HepG2 (cell line): ENCODE measurements around the gene TMEM217. TPM values are rescaled to one million over a fixed set of nuclear protein-coding genes. Genes with fewer than 3 reads are reported as not detected.

Source experiments
- GMEB1 ChIP-seq: sonication (generic); formaldehyde crosslinking; IDR thresholded peaks from 2 replicates; pipeline ENCODE4 v1.5.1; 2020; ENCODE audit warnings: missing genetic modification reagents, mild to moderate bottlenecking, borderline replicate concordance
- NAIF1 ChIP-seq: sonication (generic); formaldehyde crosslinking; IDR thresholded peaks from 2 replicates; pipeline ENCODE4 v1.5.0; 2020; ENCODE audit warnings: mild to moderate bottlenecking, missing genetic modification reagents, borderline replicate concordance
- RARA ChIP-seq: IDR thresholded peaks from 2 replicates; pipeline ENCODE4 v1.6.1; 2016; ENCODE audit warnings: missing genetic modification reagents, missing compliant biosample characterization
- SMAD9 ChIP-seq: sonication (generic); formaldehyde crosslinking; IDR thresholded peaks from 2 replicates; pipeline ENCODE4 v1.5.1; 2020; ENCODE audit warnings: mild to moderate bottlenecking, missing genetic modification reagents
- YY1 ChIP-seq: IDR thresholded peaks from 2 replicates; pipeline ENCODE4 v1.6.1; 2011; ENCODE audit warnings: low read length, low read depth, moderate library complexity, mild to moderate bottlenecking; ENCODE audit not compliant: insufficient read depth, insufficient replicate concordance
- ZEB1 ChIP-seq: IDR thresholded peaks from 2 replicates; pipeline ENCODE4 v1.6.1; 2012; ENCODE audit warnings: mild to moderate bottlenecking, low read depth, inconsistent platforms; ENCODE audit not compliant: insufficient replicate concordance
- ZFY ChIP-seq: sonication (generic); formaldehyde crosslinking; IDR thresholded peaks from 2 replicates; pipeline ENCODE4 v1.4.0; 2020; ENCODE audit warnings: missing genetic modification reagents
- ZHX2 ChIP-seq, 2 experiments: sonication (generic) in 1 of 2; formaldehyde crosslinking in 1 of 2; IDR thresholded peaks; 2 replicates each; pipeline versions ENCODE4 v1.6.1 to v1.9.0; 2014 to 2022; ENCODE audit warnings: antibody characterized with exemption in 1 of 2, borderline replicate concordance in 1 of 2, inconsistent platforms in 1 of 2, low read depth in 1 of 2, missing genetic modification reagents in 1 of 2
- ZKSCAN5 ChIP-seq: sonication (generic); formaldehyde crosslinking; IDR thresholded peaks from 2 replicates; pipeline ENCODE4 v1.5.1; 2020; ENCODE audit warnings: mild to moderate bottlenecking, missing genetic modification reagents
- ZNF225 ChIP-seq: sonication (generic); formaldehyde crosslinking; IDR thresholded peaks from 2 replicates; pipeline ENCODE4 v1.4.0; 2020; ENCODE audit warnings: mild to moderate bottlenecking, missing genetic modification reagents
- ZNF800 ChIP-seq: sonication (generic); formaldehyde crosslinking; IDR thresholded peaks from 2 replicates; pipeline ENCODE4 v1.4.0; 2020; ENCODE audit warnings: missing genetic modification reagents
- ZNF841 ChIP-seq: sonication (generic); formaldehyde crosslinking; IDR thresholded peaks from 2 replicates; pipeline ENCODE4 v1.8.1; 2023; ENCODE audit warnings: missing genetic modification reagents, borderline replicate concordance
- polyA plus RNA-seq, 8 experiments: library from polyadenylated mRNA; depleted of rRNA in 3 of 8; stranded (reverse) in 7 of 8; unstranded in 1 of 8; fragments of >200 nt; fragmentation: Illumina TruSeq in 4 of 8; extraction: Trizol in 4 of 8; gene quantifications; 2 replicates each; pipeline versions ENCODE4 v1.2.1 to v1.2.3, GENCODE V29; 2011 to 2016; ENCODE audit warnings: low read depth in 4 of 8, missing spikeins in 1 of 8, mixed read lengths in 1 of 8; ENCODE audit not compliant: insufficient read depth in 1 of 8
- total RNA-seq, 5 experiments: library from RNA; depleted of rRNA; stranded (reverse); fragments of >200 nt; fragmentation: Illumina TruSeq; extraction: Trizol; gene quantifications; 2 replicates each; pipeline ENCODE4 v1.2.3, GENCODE V29; 2016; ENCODE audit warnings: low read depth in 1 of 5
- TF ChIP-seq, protein P1 (sequence below): sonication (generic); formaldehyde crosslinking; IDR thresholded peaks from 2 replicates; pipeline ENCODE4 v1.4.0; 2020; ENCODE audit warnings: missing genetic modification reagents
- TF ChIP-seq, protein P2 (sequence below): sonication (generic); formaldehyde crosslinking; IDR thresholded peaks from 2 replicates; pipeline ENCODE4 v1.5.0; 2020; ENCODE audit warnings: missing genetic modification reagents, mild to moderate bottlenecking, borderline replicate concordance

Gene TMEM217
- total and polyA plus RNA-seq, 2 of the 13 experiments (the other 11 are each of a cell fraction or from before 2014, with no cell fraction given): 2.3 to 3.4 TPM

DNA sequence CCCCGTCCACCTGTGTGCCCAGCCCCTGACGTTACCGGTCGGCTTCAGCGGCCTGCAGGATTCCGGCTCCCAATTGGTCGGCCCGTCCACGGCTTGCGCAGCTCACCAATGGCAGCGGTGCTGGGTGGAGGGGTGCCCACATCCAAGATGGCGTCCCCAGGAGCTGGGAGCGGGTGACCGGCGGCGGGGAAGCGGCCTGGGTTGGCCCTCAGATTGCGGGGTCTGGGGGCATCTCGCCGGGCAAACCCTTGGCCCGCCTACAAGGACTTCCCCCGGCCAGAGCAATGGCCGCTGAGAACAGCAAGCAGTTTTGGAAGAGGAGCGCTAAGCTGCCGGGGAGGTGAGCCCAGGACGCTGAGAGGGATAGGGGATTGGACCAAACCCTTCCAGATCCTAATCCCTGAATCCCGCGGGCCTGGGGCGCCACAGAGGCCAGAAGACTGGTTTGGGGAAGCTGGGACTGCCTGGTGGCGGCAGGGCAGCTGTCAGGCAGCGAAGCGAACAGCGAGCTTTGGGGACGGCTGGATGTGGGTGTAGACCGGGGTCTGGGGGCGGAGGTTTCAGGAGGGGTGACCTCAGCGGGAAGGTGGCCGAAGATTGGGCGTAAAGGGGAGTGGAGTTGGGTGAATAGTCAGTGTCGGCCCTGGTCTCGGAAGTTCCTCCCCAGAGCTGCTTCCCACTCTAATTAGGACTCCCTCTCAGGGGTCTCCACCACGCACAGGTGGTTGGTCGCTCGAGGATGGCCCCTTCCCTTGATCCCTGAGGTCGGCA lies at the start of gene TMEM217, which contains the start of gene TBC1D22B (continued):
- TF ChIP-seq ZHX2 (IDR thresholded peaks at IDR 0.05; ENCODE audit: low read depth) (peak; percentile 93), ZHX2 (CRISPR knock-in tag; IDR thresholded peaks at IDR 0.05; ENCODE audit: borderline replicate concordance) (no peak), NAIF1 (CRISPR knock-in tag) (0 out of 2 replicates have a peak, but pooled peaks have one; percentile 77), ZNF225 (peak; percentile 93), ZNF800 (CRISPR knock-in tag) (0 out of 2 replicates have a peak, but pooled peaks have one; percentile 27), ZEB1 (peak; percentile 99), GMEB1 (CRISPR knock-in tag) (peak; percentile 89), YY1 (peak; percentile 100), ZNF841 (CRISPR knock-in tag) (no peak), SMAD9 (CRISPR knock-in tag) (peak; percentile 62; the same call in 1 of the 2 replicates), ZFY (CRISPR knock-in tag) (peak; percentile 95), RARA (CRISPR knock-in tag) (peak; percentile 14; the same call in 1 of the 2 replicates), ZKSCAN5 (CRISPR knock-in tag) (peak; percentile 82; the same call in 1 of the 2 replicates)
- TF ChIP-seq, protein P1, sequence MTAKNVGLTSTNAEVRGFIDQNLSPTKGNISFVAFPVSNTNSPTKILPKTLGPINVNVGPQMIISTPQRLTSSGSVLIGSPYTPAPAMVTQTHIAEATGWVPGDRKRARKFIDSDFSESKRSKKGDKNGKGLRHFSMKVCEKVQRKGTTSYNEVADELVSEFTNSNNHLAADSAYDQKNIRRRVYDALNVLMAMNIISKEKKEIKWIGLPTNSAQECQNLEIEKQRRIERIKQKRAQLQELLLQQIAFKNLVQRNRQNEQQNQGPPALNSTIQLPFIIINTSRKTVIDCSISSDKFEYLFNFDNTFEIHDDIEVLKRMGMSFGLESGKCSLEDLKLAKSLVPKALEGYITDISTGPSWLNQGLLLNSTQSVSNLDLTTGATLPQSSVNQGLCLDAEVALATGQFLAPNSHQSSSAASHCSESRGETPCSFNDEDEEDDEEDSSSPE (CRISPR knock-in tag): peak; percentile 40; the same call in 1 of the 2 replicates
- TF ChIP-seq, protein P2, sequence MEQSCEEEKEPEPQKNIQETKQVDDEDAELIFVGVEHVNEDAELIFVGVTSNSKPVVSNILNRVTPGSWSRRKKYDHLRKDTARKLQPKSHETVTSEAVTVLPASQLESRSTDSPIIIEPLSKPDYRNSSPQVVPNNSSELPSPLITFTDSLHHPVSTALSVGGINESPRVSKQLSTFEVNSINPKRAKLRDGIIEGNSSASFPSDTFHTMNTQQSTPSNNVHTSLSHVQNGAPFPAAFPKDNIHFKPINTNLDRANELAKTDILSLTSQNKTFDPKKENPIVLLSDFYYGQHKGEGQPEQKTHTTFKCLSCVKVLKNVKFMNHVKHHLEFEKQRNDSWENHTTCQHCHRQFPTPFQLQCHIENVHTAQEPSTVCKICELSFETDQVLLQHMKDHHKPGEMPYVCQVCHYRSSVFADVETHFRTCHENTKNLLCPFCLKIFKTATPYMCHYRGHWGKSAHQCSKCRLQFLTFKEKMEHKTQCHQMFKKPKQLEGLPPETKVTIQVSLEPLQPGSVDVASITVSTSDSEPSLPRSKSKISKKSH (CRISPR knock-in tag): peak; percentile 82; the same call in 1 of the 2 replicates
